DND-41 (cell line): Measurements from ENCODE around the gene PWWP2B.

Experiments
- CTCF ChIP-seq: IDR thresholded peaks from 2 replicates; pipeline ENCODE4 v1.5.1; 2012; ENCODE audit warnings: borderline replicate concordance, low read length, moderate library complexity, mild to moderate bottlenecking; ENCODE audit not compliant: poor library complexity, severe bottlenecking; ENCODE audit errors: extremely low read depth
- EZH2 ChIP-seq: IDR thresholded peaks from 3 replicates; pipeline ENCODE4 v1.6.1; 2012; ENCODE audit warnings: borderline replicate concordance, low read depth, mild to moderate bottlenecking, moderate library complexity, low read length, inconsistent platforms; ENCODE audit not compliant: severe bottlenecking

- TF ChIP-seq EZH2, result no peak
- TF ChIP-seq CTCF, result no peak
Measured at GRCh38 chr10:132450825-132451505, 54.0 kb downstream of the PWWP2B start.
